Liver (tissue), 9 donors: ENCODE measurements around the gene CCNC. TPM values are rescaled to one million over a fixed set of nuclear protein-coding genes. Genes with fewer than 3 reads are reported as not detected.

Experiments used
- DNase-seq: peaks from one replicate; pipeline ENCODE4 v3.0.0-alpha.2; 2017; ENCODE audit warnings: low spot score
- H3K27ac ChIP-seq, 2 donors: one replicate each; pipeline ENCODE4 v1.7.0; 2013; ENCODE audit warnings: inconsistent platforms in 2 of 2, low read length in 2 of 2, control low read depth in 1 of 2, low read depth in 1 of 2, mild to moderate bottlenecking in 1 of 2
- H3K27me3 ChIP-seq, 4 donors: one replicate each; pipeline versions ENCODE4 v1.6.1 to v1.7.0; 2013; ENCODE audit warnings: low read length in 3 of 4, inconsistent platforms in 1 of 4, mild to moderate bottlenecking in 1 of 4, moderate library complexity in 1 of 4; ENCODE audit not compliant: control insufficient read depth in 4 of 4, insufficient read depth in 4 of 4
- H3K36me3 ChIP-seq, 4 donors: one replicate each; pipeline versions ENCODE4 v1.6.1 to v1.7.0; 2013; ENCODE audit warnings: low read length in 3 of 4, mild to moderate bottlenecking in 3 of 4, low read depth in 1 of 4, moderate library complexity in 1 of 4; ENCODE audit not compliant: control insufficient read depth in 4 of 4, insufficient read depth in 3 of 4
- H3K4me1 ChIP-seq, 4 donors: one replicate each; pipeline versions ENCODE4 v1.6.1 to v1.7.0; 2013; ENCODE audit warnings: low read length in 3 of 4, mild to moderate bottlenecking in 3 of 4, moderate library complexity in 1 of 4; ENCODE audit not compliant: control insufficient read depth in 4 of 4, insufficient read depth in 4 of 4
- H3K4me3 ChIP-seq, 3 donors: one replicate each; pipeline versions ENCODE4 v1.6.1 to v1.7.0; 2013; ENCODE audit warnings: low read length in 3 of 3, control low read depth in 1 of 3, low read depth in 1 of 3, mild to moderate bottlenecking in 1 of 3
- H3K9ac ChIP-seq, 2 donors: one replicate each; pipeline ENCODE4 v1.7.0; 2013; ENCODE audit warnings: low read length in 2 of 2, mild to moderate bottlenecking in 2 of 2, moderate library complexity in 2 of 2, control low read depth in 1 of 2, low read depth in 1 of 2
- H3K9me3 ChIP-seq, 4 donors: one replicate each; pipeline versions ENCODE4 v1.6.1 to v1.7.0; 2013; ENCODE audit warnings: low read length in 3 of 4; ENCODE audit not compliant: control insufficient read depth in 4 of 4
- ATF3 ChIP-seq: IDR thresholded peaks from 2 replicates; pipeline ENCODE4 v1.6.1; 2016; ENCODE audit warnings: antibody characterized with exemption
- CTCF ChIP-seq: fragments of 150-350 bp; IDR thresholded peaks from 2 replicates; pipeline ENCODE4 v1.5.1; 2017; ENCODE audit warnings: improper control_type of control experiment, low read depth, low read length; ENCODE audit not compliant: missing input control
- EGR1 ChIP-seq, 2 donors: IDR thresholded peaks; 2 replicates each; pipeline ENCODE4 v1.6.1; 2016 to 2018; ENCODE audit warnings: antibody characterized with exemption in 2 of 2, low read depth in 2 of 2
- FOXA1 ChIP-seq: IDR thresholded peaks from 2 replicates; pipeline ENCODE4 v1.6.1; 2016; ENCODE audit warnings: antibody characterized with exemption
- FOXA2 ChIP-seq: IDR thresholded peaks from 2 replicates; pipeline ENCODE4 v1.6.1; 2016; ENCODE audit warnings: antibody characterized with exemption
- GABPA ChIP-seq, 2 donors: IDR thresholded peaks in 1 of 2; conservative IDR thresholded peaks in 1 of 2; 2 replicates each; pipeline ENCODE4 v1.6.1; 2016; ENCODE audit warnings: antibody characterized with exemption in 2 of 2, mild to moderate bottlenecking in 1 of 2, moderate library complexity in 1 of 2
- HNF4A ChIP-seq, 2 donors: conservative IDR thresholded peaks; 2 replicates each; pipeline ENCODE4 v1.6.1; 2016; ENCODE audit warnings: antibody characterized with exemption in 2 of 2, mild to moderate bottlenecking in 2 of 2
- HNF4G ChIP-seq: IDR thresholded peaks from 2 replicates; pipeline ENCODE4 v1.6.1; 2016; ENCODE audit warnings: antibody characterized with exemption
- JUND ChIP-seq, 2 donors: IDR thresholded peaks; 2 replicates each; pipeline ENCODE4 v1.6.1; 2016; ENCODE audit warnings: antibody characterized with exemption in 2 of 2
- MAX ChIP-seq: IDR thresholded peaks from 2 replicates; pipeline ENCODE4 v1.6.1; 2016; ENCODE audit warnings: antibody characterized with exemption
- NR2F2 ChIP-seq: IDR thresholded peaks from 2 replicates; pipeline ENCODE4 v1.6.1; 2016; ENCODE audit warnings: antibody characterized with exemption
- RAD21 ChIP-seq, 2 donors: IDR thresholded peaks; 2 replicates each; pipeline ENCODE4 v1.6.1; 2016; ENCODE audit warnings: antibody characterized with exemption in 2 of 2, mild to moderate bottlenecking in 2 of 2
- REST ChIP-seq: IDR thresholded peaks from 2 replicates; pipeline ENCODE4 v1.6.1; 2016; ENCODE audit warnings: antibody characterized with exemption, mild to moderate bottlenecking
- RXRA ChIP-seq, 2 donors: IDR thresholded peaks; 2 replicates each; pipeline ENCODE4 v1.6.1; 2017 to 2018; ENCODE audit warnings: antibody characterized with exemption in 2 of 2, mild to moderate bottlenecking in 1 of 2
- SP1 ChIP-seq: IDR thresholded peaks from 2 replicates; pipeline ENCODE4 v1.6.1; 2018; ENCODE audit warnings: antibody characterized with exemption, mild to moderate bottlenecking
- TAF1 ChIP-seq: conservative IDR thresholded peaks from 2 replicates; pipeline ENCODE4 v1.6.1; 2016; ENCODE audit warnings: antibody characterized with exemption, mild to moderate bottlenecking
- YY1 ChIP-seq: IDR thresholded peaks from 2 replicates; pipeline ENCODE4 v1.6.1; 2016; ENCODE audit warnings: antibody characterized with exemption, mild to moderate bottlenecking
- whole genome bisulfite sequencing: extraction: QIAGEN DNeasy Blood & Tissue Kit; methylation state at CpG from one replicate; pipeline ENCODE4 v1.1.7; 2013; 5-methylcytosine and 5-hydroxymethylcytosine counted together
- polyA plus RNA-seq, 2 donors: library from polyadenylated mRNA; stranded (reverse) in 1 of 2; unstranded in 1 of 2; fragments of 200-250 nt in 1 of 2; fragments of >200 nt in 1 of 2; fragmentation: Nextera tagmentation in 1 of 2; extraction: Ambion mirVana in 1 of 2; gene quantifications; one replicate each; pipeline versions ENCODE4 v1.2.1 to v1.2.3, GENCODE V29; 2013 to 2015
- total RNA-seq, 2 donors: library from RNA; depleted of rRNA; stranded (reverse); fragments of >200 nt; gene quantifications; one replicate each; pipeline ENCODE4 v1.2.3, GENCODE V29; 2014
- TF ChIP-seq, protein P1 (sequence below): IDR thresholded peaks from 2 replicates; pipeline ENCODE4 v1.6.1; 2016; ENCODE audit warnings: antibody characterized with exemption
- donor health status: healthy.
- donor health status: healthy.
- donor health status: healthy.
- donor health status: healthy.
- donor health status: healthy.

CCNC gene
- total and polyA plus RNA-seq, 4 donors, result 32.9 to 80.7 (median 47.8) TPM

DNA sequence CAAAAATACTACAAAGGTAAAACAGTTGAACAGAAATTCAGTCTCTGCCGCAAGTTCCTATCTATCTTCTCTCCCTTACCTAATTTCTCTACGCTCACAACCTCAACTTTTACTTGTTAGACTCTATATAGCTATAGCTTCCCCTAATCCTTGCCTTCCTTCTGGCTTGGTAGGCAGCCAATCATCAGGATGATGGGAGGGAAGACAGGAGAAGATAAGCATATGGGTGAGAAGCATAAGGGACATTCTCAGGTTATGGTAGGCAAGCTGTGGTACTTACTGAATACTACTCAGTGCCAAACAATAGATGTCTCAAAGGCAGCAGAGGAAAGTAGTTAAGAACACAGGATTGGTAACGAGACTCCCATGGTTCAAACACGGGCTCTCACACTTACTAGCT, 7.8 kb downstream of the CCNC start:
- H3K9ac ChIP-seq, result no peak overlapping the region
- WGBS, result 87% methylated on average over 4 of the region's 4 CpGs
- H3K9me3 ChIP-seq, result no peaks in the 10 kb centered on the region
- DNase-seq, result no peak
- peaks cover 0 to 3% (median 0%) of the 10 kb centered on the region in 4 donors for H3K4me1 ChIP-seq
- no peak for TF ChIP-seq ATF3
- H3K4me3 ChIP-seq, result no peak overlapping the region
- peaks cover 0 to 21% (median 12%) of the 10 kb centered on the region in 4 donors for H3K36me3 ChIP-seq
- no peaks in the 10 kb centered on the region for H3K27me3 ChIP-seq
- H3K27ac ChIP-seq, result no peak overlapping the region

DNA sequence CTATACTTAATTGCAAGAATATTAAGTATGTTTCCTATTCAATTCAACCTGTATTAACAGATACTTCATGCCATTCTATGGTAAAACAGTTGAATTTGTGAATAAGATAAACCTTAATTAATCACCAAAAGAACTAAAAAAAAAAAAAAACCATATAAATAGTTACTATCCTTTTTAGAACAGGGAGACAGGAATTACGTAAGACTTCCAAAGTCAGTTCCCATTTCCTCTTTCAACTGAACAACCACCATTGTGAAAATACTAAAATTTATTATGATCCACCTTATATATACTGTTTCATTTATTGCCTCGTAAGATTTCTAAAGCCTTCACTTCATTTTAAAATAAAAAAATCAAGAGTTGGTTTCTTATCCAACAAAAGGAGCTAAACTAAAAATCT, 9.4 kb downstream of the CCNC start:
- WGBS, result 92% methylated on average over 2 of the region's 2 CpGs
- H3K36me3 ChIP-seq, result peaks cover 0 to 24% (median 18%) of the 10 kb centered on the region in 4 donors

More for the DNA sequence above, 9.4 kb downstream of the CCNC start:
- DNase-seq, result no peak
- H3K27ac ChIP-seq, result no peak overlapping the region
- no peaks in the 10 kb centered on the region for H3K27me3 ChIP-seq
- no peak overlapping the region for H3K9ac ChIP-seq
- peaks cover 0 to 2% (median 0%) of the 10 kb centered on the region in 4 donors for H3K4me1 ChIP-seq
- TF ChIP-seq GABPA (IDR thresholded peaks at IDR 0.05 in 1 of 2, conservative IDR thresholded peaks at IDR 0.05 in 1 of 2) (no peak), MAX (no peak), YY1 (no peak), SP1 (no peak), FOXA1 (no peak), HNF4G (no peak), RAD21 (IDR thresholded peaks at IDR 0.05) (no peak), REST (no peak), FOXA2 (no peak), JUND (IDR thresholded peaks at IDR 0.05) (no peak), TAF1 (no peak), RXRA (IDR thresholded peaks at IDR 0.05) (no peak), ATF3 (no peak), NR2F2 (no peak), HNF4A (conservative IDR thresholded peaks at IDR 0.05) (no peak), EGR1 (IDR thresholded peaks at IDR 0.05; ENCODE audit: low read depth in 2 of 2) (no peak), CTCF (no peak)
- TF ChIP-seq, protein P1, sequence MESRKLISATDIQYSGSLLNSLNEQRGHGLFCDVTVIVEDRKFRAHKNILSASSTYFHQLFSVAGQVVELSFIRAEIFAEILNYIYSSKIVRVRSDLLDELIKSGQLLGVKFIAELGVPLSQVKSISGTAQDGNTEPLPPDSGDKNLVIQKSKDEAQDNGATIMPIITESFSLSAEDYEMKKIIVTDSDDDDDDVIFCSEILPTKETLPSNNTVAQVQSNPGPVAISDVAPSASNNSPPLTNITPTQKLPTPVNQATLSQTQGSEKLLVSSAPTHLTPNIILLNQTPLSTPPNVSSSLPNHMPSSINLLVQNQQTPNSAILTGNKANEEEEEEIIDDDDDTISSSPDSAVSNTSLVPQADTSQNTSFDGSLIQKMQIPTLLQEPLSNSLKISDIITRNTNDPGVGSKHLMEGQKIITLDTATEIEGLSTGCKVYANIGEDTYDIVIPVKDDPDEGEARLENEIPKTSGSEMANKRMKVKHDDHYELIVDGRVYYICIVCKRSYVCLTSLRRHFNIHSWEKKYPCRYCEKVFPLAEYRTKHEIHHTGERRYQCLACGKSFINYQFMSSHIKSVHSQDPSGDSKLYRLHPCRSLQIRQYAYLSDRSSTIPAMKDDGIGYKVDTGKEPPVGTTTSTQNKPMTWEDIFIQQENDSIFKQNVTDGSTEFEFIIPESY, result no peak
- H3K9me3 ChIP-seq, result no peaks in the 10 kb centered on the region
- no peak overlapping the region for H3K4me3 ChIP-seq
